HEK293 (cell line): ENCODE data around the gene FGA.

ENCODE experiments used
- CTCF ChIA-PET: fragments of 350-600 bp; formaldehyde crosslinking; extraction: SDS; loops from one replicate; lab custom pipeline; 2021; ENCODE audit warnings: antibody characterized with exemption; lab: Yijun Ruan, JAX
- POLR2A ChIA-PET: fragments of 300-600 bp; formaldehyde crosslinking; extraction: SDS; loops from one replicate; lab custom pipeline; 2020; ENCODE audit warnings: antibody characterized with exemption, inconsistent platforms; lab: Yijun Ruan, JAX
- H3K27ac ChIP-seq: fragments of 200-500 bp; sonication (Bioruptor generic); 2 replicates; pipeline ENCODE4 v1.5.1; 2014; ENCODE audit warnings: low read depth, low read length, control low read depth, inconsistent platforms; ENCODE audit errors: extremely low read depth
- H3K36me3 ChIP-seq, 2 experiments: fragments of 200-500 bp in 1 of 2; sonication (Bioruptor generic) in 1 of 2; 1 replicate in 1 of 2; 2 replicates in 1 of 2; pipeline ENCODE4 v1.5.1; 2014 to 2017; ENCODE audit warnings: inconsistent platforms in 2 of 2, low read length in 2 of 2; ENCODE audit not compliant: control insufficient read depth in 2 of 2, insufficient read depth in 1 of 2
- H3K4me1 ChIP-seq: fragments of 200-500 bp; sonication (Bioruptor generic); 2 replicates; pipeline ENCODE4 v1.5.1; 2014; ENCODE audit warnings: mild to moderate bottlenecking, low read length, inconsistent platforms; ENCODE audit not compliant: control insufficient read depth, insufficient read depth
- H3K4me3 ChIP-seq: 2 replicates; pipeline ENCODE4 v1.5.1; 2011; ENCODE audit warnings: low read depth, mild to moderate bottlenecking, control low read depth, low read length, moderate library complexity
- H3K9me3 ChIP-seq: fragments of 200-500 bp; sonication (Bioruptor generic); 2 replicates; pipeline ENCODE4 v1.5.1; 2014; ENCODE audit warnings: low read depth, low read length, inconsistent platforms; ENCODE audit not compliant: control insufficient read depth, insufficient read depth
- OSR2 ChIP-seq: fragments of 450-650 bp; formaldehyde crosslinking; IDR thresholded peaks from 2 replicates; pipeline ENCODE4 v1.5.1; 2016; ENCODE audit warnings: missing biosample characterization, missing genetic modification characterization
- ZFP37 ChIP-seq: fragments of 450-650 bp; formaldehyde crosslinking; IDR thresholded peaks from 2 replicates; pipeline ENCODE4 v1.5.1; 2016; ENCODE audit warnings: missing biosample characterization, missing genetic modification characterization
- ZIC2 ChIP-seq: fragments of 450-650 bp; formaldehyde crosslinking; IDR thresholded peaks from 2 replicates; pipeline ENCODE4 v1.5.1; 2016; ENCODE audit warnings: missing biosample characterization, missing genetic modification characterization
- ZNF132 ChIP-seq: fragments of 450-650 bp; formaldehyde crosslinking; IDR thresholded peaks from 2 replicates; pipeline ENCODE4 v1.5.1; 2017; ENCODE audit warnings: missing biosample characterization, missing genetic modification characterization, borderline replicate concordance
- ZNF146 ChIP-seq: fragments of 450-650 bp; formaldehyde crosslinking; IDR thresholded peaks from 2 replicates; pipeline ENCODE4 v1.5.1; 2016; ENCODE audit warnings: missing biosample characterization, missing genetic modification characterization
- ZNF2 ChIP-seq: fragments of 450-650 bp; formaldehyde crosslinking; IDR thresholded peaks from 2 replicates; pipeline ENCODE4 v1.5.1; 2016; ENCODE audit warnings: missing biosample characterization, missing genetic modification characterization
- ZNF473 ChIP-seq: fragments of 450-650 bp; formaldehyde crosslinking; IDR thresholded peaks from 2 replicates; pipeline ENCODE4 v1.5.1; 2017; ENCODE audit warnings: missing biosample characterization, missing genetic modification characterization
- ZNF792 ChIP-seq: fragments of 450-650 bp; formaldehyde crosslinking; IDR thresholded peaks from 2 replicates; pipeline ENCODE4 v1.5.1; 2016; ENCODE audit warnings: missing biosample characterization, missing genetic modification characterization
- TF ChIP-seq, protein P1 (sequence below): fragments of 450-650 bp; formaldehyde crosslinking; IDR thresholded peaks from 2 replicates; pipeline ENCODE4 v1.5.0; 2017; ENCODE audit warnings: missing biosample characterization, missing genetic modification characterization, borderline replicate concordance
- TF ChIP-seq, protein P2 (sequence below): fragments of 450-650 bp; formaldehyde crosslinking; IDR thresholded peaks from 2 replicates; pipeline ENCODE4 v1.5.1; 2016; ENCODE audit warnings: missing biosample characterization, missing genetic modification characterization
- TF ChIP-seq, protein P3 (sequence below): fragments of 450-650 bp; formaldehyde crosslinking; conservative IDR thresholded peaks from 2 replicates; pipeline ENCODE4 v1.5.1; 2016; ENCODE audit warnings: low read depth, missing biosample characterization, missing genetic modification characterization
- TF ChIP-seq, protein P4 (sequence below): fragments of 450-650 bp; formaldehyde crosslinking; IDR thresholded peaks from 2 replicates; pipeline ENCODE4 v1.5.1; 2016; ENCODE audit warnings: missing biosample characterization, missing genetic modification characterization

Gene FGA

DNA sequence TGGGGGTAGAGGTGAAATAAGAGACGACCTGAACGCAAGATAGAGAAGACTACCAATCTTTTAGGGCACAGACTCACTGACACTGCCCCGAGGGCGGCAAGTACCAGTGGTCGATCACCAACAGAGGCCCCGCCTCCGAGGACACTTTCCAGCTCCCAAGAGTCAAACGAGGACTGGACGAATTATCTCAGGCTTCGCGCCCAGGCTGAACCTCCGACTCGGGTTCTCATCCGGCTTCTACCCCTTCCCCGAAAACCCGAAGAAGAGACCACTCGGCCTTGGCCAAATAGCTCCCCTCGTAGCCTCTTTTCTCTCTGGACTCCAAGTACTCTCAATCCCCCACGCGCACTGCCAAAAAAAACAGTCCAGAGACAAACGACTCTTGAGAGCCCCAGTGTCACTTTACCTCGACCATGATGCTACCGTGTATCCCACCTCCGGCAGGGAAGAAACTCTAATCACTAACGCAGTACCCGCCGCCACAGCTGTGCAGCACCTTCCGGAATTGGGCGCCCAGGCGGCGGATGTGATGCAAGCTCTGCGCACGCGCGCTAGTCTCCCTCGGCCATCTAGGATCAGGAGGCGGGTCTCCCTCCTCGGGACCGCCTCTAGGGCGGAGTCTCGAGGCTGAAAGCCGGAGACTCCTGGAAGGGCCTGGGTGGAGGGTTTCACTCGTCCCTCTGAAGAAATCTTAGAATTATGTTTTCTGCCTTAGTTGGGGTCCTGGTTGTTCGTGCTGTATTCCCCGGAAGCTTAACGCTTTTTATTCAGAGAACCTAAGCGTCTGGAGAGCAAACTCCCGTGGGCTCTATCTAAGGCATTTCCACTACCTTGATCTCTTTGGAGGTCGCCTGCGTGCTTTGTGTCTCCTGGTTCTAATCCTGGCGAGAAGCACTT lies 40.4 kb downstream of the FGA start, which contains the start of gene PLRG1 (continued):
- TF ChIP-seq, protein P1, sequence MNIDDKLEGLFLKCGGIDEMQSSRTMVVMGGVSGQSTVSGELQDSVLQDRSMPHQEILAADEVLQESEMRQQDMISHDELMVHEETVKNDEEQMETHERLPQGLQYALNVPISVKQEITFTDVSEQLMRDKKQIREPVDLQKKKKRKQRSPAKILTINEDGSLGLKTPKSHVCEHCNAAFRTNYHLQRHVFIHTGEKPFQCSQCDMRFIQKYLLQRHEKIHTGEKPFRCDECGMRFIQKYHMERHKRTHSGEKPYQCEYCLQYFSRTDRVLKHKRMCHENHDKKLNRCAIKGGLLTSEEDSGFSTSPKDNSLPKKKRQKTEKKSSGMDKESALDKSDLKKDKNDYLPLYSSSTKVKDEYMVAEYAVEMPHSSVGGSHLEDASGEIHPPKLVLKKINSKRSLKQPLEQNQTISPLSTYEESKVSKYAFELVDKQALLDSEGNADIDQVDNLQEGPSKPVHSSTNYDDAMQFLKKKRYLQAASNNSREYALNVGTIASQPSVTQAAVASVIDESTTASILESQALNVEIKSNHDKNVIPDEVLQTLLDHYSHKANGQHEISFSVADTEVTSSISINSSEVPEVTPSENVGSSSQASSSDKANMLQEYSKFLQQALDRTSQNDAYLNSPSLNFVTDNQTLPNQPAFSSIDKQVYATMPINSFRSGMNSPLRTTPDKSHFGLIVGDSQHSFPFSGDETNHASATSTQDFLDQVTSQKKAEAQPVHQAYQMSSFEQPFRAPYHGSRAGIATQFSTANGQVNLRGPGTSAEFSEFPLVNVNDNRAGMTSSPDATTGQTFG (tag by site-specific recombination), result no peak
- TF ChIP-seq, protein P2, sequence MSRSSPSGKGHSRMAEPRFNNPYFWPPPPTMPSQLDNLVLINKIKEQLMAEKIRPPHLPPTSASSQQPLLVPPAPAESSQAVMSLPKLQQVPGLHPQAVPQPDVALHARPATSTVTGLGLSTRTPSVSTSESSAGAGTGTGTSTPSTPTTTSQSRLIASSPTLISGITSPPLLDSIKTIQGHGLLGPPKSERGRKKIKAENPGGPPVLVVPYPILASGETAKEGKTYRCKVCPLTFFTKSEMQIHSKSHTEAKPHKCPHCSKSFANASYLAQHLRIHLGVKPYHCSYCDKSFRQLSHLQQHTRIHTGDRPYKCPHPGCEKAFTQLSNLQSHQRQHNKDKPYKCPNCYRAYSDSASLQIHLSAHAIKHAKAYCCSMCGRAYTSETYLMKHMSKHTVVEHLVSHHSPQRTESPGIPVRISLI (tag by site-specific recombination), result no peak
- TF ChIP-seq ZFP37 (0 out of 2 replicates have a peak, but pooled peaks have one; percentile 19), OSR2 (tag by site-specific recombination) (no peak), ZNF792 (tag by site-specific recombination) (no peak), ZNF2 (peak; percentile 64; the same call in 1 of the 2 replicates), ZNF132 (tag by site-specific recombination) (no peak)
- TF ChIP-seq, protein P3, sequence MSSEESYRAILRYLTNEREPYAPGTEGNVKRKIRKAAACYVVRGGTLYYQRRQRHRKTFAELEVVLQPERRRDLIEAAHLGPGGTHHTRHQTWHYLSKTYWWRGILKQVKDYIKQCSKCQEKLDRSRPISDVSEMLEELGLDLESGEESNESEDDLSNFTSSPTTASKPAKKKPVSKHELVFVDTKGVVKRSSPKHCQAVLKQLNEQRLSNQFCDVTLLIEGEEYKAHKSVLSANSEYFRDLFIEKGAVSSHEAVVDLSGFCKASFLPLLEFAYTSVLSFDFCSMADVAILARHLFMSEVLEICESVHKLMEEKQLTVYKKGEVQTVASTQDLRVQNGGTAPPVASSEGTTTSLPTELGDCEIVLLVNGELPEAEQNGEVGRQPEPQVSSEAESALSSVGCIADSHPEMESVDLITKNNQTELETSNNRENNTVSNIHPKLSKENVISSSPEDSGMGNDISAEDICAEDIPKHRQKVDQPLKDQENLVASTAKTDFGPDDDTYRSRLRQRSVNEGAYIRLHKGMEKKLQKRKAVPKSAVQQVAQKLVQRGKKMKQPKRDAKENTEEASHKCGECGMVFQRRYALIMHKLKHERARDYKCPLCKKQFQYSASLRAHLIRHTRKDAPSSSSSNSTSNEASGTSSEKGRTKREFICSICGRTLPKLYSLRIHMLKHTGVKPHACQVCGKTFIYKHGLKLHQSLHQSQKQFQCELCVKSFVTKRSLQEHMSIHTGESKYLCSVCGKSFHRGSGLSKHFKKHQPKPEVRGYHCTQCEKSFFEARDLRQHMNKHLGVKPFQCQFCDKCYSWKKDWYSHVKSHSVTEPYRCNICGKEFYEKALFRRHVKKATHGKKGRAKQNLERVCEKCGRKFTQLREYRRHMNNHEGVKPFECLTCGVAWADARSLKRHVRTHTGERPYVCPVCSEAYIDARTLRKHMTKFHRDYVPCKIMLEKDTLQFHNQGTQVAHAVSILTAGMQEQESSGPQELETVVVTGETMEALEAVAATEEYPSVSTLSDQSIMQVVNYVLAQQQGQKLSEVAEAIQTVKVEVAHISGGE (tag by site-specific recombination), result peak; percentile 95
- TF ChIP-seq, all 188 proteins: peak for 12

DNA sequence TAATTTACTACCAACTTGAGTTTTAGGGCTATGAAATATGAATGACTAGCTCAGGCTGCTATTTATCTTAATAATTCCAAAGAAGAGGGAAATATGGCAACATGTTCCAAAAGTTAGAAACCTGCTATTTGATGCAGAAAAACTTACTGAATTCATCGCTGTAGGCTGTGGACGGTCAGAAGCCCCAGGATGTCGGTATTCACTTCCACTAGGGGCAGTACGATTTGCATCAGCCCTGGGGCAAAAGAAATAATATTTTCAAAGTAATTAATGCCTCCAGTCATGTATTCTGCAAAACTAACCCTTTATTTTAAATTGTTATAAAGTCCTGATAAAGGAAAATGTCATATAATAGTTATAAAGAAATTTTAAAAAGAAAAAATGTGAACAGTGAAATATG lies 44.9 kb downstream of the FGA start:
- H3K4me1 ChIP-seq, result peaks cover 2% of the 10 kb centered on the region
- H3K27ac ChIP-seq, result no peak overlapping the region
- POLR2A ChIA-PET, result no interaction called here
- no peaks in the 10 kb centered on the region for H3K9me3 ChIP-seq
- CTCF ChIA-PET, result interaction anchor here (0.7 to 2.2 kb wide), 3 partner anchors 8 to 129 kb away, joined by 3 to 5 read pairs (median 5); no protein-coding TSS in a partner anchor
- H3K4me3 ChIP-seq, result no peak overlapping the region
- TF ChIP-seq ZIC2 (tag by site-specific recombination) (no peak), ZNF473 (no peak)
- H3K36me3 ChIP-seq, result peaks cover 39 to 78% of the 10 kb centered on the region in 2 experiments

DNA sequence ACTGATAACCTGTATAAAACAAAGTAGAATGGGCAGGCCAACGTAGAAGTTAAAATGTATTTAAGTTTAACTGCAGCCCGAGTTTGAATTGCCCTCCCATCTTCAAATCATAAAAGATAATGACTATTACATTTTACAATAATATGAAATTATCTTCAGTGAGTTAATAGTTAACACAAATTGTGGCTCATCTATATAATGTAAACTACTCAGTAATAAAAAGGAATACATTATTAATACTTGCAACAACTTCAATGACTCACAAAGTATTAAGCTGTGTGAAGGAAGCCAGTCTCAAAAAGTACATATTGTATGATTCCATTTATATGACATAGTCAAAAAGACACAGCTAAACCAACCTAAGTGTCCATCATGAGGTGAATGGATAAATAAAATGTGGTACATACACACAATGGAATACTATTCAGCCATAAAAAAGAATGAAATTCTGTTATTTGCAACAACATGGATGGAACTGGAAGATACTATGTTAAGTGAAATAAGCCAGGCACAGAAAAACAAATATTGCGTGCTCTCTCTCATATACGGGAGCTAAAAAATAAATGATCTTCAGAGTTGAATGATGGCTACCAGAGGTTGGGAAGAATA lies 48.2 kb downstream of the FGA start:
- POLR2A ChIA-PET, result no interaction called here

More for the DNA sequence above, 48.2 kb downstream of the FGA start:
- peaks cover 52 to 96% of the 10 kb centered on the region in 2 experiments for H3K36me3 ChIP-seq
- H3K4me3 ChIP-seq, result no peak overlapping the region
- H3K9me3 ChIP-seq, result no peaks in the 10 kb centered on the region
- CTCF ChIA-PET, result no interaction called here
- H3K4me1 ChIP-seq, result no peaks in the 10 kb centered on the region
- TF ChIP-seq, protein P4, sequence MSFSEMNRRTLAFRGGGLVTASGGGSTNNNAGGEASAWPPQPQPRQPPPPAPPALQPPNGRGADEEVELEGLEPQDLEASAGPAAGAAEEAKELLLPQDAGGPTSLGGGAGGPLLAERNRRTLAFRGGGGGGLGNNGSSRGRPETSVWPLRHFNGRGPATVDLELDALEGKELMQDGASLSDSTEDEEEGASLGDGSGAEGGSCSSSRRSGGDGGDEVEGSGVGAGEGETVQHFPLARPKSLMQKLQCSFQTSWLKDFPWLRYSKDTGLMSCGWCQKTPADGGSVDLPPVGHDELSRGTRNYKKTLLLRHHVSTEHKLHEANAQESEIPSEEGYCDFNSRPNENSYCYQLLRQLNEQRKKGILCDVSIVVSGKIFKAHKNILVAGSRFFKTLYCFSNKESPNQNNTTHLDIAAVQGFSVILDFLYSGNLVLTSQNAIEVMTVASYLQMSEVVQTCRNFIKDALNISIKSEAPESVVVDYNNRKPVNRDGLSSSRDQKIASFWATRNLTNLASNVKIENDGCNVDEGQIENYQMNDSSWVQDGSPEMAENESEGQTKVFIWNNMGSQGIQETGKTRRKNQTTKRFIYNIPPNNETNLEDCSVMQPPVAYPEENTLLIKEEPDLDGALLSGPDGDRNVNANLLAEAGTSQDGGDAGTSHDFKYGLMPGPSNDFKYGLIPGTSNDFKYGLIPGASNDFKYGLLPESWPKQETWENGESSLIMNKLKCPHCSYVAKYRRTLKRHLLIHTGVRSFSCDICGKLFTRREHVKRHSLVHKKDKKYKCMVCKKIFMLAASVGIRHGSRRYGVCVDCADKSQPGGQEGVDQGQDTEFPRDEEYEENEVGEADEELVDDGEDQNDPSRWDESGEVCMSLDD (tag by site-specific recombination), result no peak
- peak; percentile 56; the same call in 1 of the 2 replicates for TF ChIP-seq ZNF146
- H3K27ac ChIP-seq, result no peak overlapping the region
